CD4-positive, alpha-beta T cell (primary cell): Measurements from ENCODE around the gene NME7. TPM values are rescaled to one million over a fixed set of nuclear protein-coding genes. Genes with fewer than 3 reads are reported as not detected.

Experiments used
- ATAC-seq: fragments of 200-7000 bp; cut with Tn5 transposase; one replicate; pipeline ENCODE4 v1.10.0; 2022; ENCODE audit warnings: mild to moderate bottlenecking; ENCODE audit not compliant: poor library complexity
- CTCF ChIA-PET: fragments of 350-600 bp; sonication (Branson Sonifier 250); formaldehyde crosslinking; loops from one replicate; lab custom pipeline; 2021; ENCODE audit warnings: antibody characterized with exemption, inconsistent platforms; lab: Charles Lee
- POLR2A ChIA-PET: fragments of 350-600 bp; sonication (Branson Sonifier 250); formaldehyde crosslinking; loops from one replicate; lab custom pipeline; 2021; ENCODE audit warnings: antibody characterized with exemption, inconsistent platforms; lab: Charles Lee
- DNase-seq, 14 experiments: peaks; one replicate each; pipeline ENCODE4 v3.0.0-alpha.2; 2013 to 2020; ENCODE audit warnings: mixed read lengths in 2 of 14
- H3K27ac ChIP-seq, 2 donors: one replicate each; pipeline versions ENCODE4 v1.5.1 to v1.7.0; 2013; ENCODE audit warnings: low read length in 2 of 2, low read depth in 1 of 2, mild to moderate bottlenecking in 1 of 2
- H3K27me3 ChIP-seq, 2 experiments: 1 replicate in 1 of 2; 2 replicates in 1 of 2; pipeline versions ENCODE4 v1.6.1 to v1.7.0; 2013; ENCODE audit warnings: low read length in 2 of 2, control low read depth in 1 of 2, mild to moderate bottlenecking in 1 of 2, moderate library complexity in 1 of 2; ENCODE audit not compliant: insufficient read depth in 2 of 2, control insufficient read depth in 1 of 2
- H3K36me3 ChIP-seq: one replicate; pipeline ENCODE4 v1.6.1; 2013; ENCODE audit warnings: low read length, control low read depth; ENCODE audit not compliant: insufficient read depth
- H3K4me1 ChIP-seq: one replicate; pipeline ENCODE4 v1.6.1; 2013; ENCODE audit warnings: low read length, control low read depth; ENCODE audit not compliant: insufficient read depth
- H3K4me3 ChIP-seq: one replicate; pipeline ENCODE4 v1.5.1; 2013; ENCODE audit warnings: mild to moderate bottlenecking, low read length, moderate library complexity
- H3K9me3 ChIP-seq, 2 experiments: 1 replicate in 1 of 2; 2 replicates in 1 of 2; pipeline versions ENCODE4 v1.6.1 to v1.7.0; 2013; ENCODE audit warnings: low read length in 2 of 2, mild to moderate bottlenecking in 2 of 2, control low read depth in 1 of 2, moderate library complexity in 1 of 2; ENCODE audit not compliant: control insufficient read depth in 1 of 2, insufficient read depth in 1 of 2
- H3K27ac Mint-ChIP-seq: one replicate; pipeline ENCODE4 v1.8.0; 2020; ENCODE audit warnings: mixed read lengths
- H3K27me3 Mint-ChIP-seq: one replicate; pipeline ENCODE4 v1.8.0; 2021; ENCODE audit warnings: mixed read lengths
- H3K36me3 Mint-ChIP-seq: one replicate; pipeline ENCODE4 v1.8.0; 2021; ENCODE audit warnings: low read depth, mixed read lengths
- H3K4me1 Mint-ChIP-seq: one replicate; pipeline ENCODE4 v1.8.0; 2021; ENCODE audit warnings: low read depth, mixed read lengths
- H3K4me3 Mint-ChIP-seq: one replicate; pipeline ENCODE4 v1.8.0; 2020; ENCODE audit warnings: mild to moderate bottlenecking, mixed read lengths
- H3K9me3 Mint-ChIP-seq: one replicate; pipeline ENCODE4 v1.8.0; 2020; ENCODE audit warnings: mixed read lengths
- CTCF ChIP-seq: fragments of 200-600 bp; IDR thresholded peaks from one replicate; pipeline ENCODE4 v1.8.0; 2022; ENCODE audit warnings: antibody characterized with exemption, mild to moderate bottlenecking
- intact Hi-C, 2 experiments: fragments of 100-400 bp; cut with DNase I in 1 of 2; cut with micrococcal nuclease in 1 of 2; formaldehyde crosslinking; loops; one replicate each; pipeline versions ENCODE4 v1.15.1 to v1.9.0; 2023 to 2025; cut with DNase I, micrococcal nuclease
- total RNA-seq, 174 experiments: library from RNA in 2 of 174; stranded (reverse) in 2 of 174; gene quantifications; one replicate each; pipeline ENCODE4 v1.2.3 and lab custom pipeline; 2021 to 2026

The NME7 gene
- total RNA-seq, 2 experiments from 2014 or later, result 7.2 to 8.3 TPM

GRCh38 chr1:169316556-169316955, 51.0 kb downstream of the NME7 start:
- no peak for ATAC-seq

GRCh38 chr1:169312084-169312954, 55.3 kb downstream of the NME7 start:
- H3K36me3 ChIP-seq, result no peaks in the 10 kb centered on the region
- Mint-ChIP-seq H3K4me3 (no peak overlapping the region), H3K27ac (no peak overlapping the region), H3K9me3 (no peaks in the 10 kb centered on the region), H3K36me3 (peaks cover 18% of the 10 kb centered on the region), H3K27me3 (no peaks in the 10 kb centered on the region), H3K4me1 (peaks cover 17% of the 10 kb centered on the region)
- no peak for TF ChIP-seq CTCF
- no peaks in the 10 kb centered on the region for H3K9me3 ChIP-seq
- H3K4me1 ChIP-seq, result peaks cover 3% of the 10 kb centered on the region
- POLR2A ChIA-PET, result interaction anchor here (0.6 kb wide), 1 partner anchor 639 kb away, joined by 3 read pairs; no protein-coding TSS in a partner anchor
- DNase-seq, result peak in 8 of 14 experiments; percentile 0 to 64 (median 22)
- H3K27ac ChIP-seq, result no peak overlapping the region
- no peak overlapping the region for H3K4me3 ChIP-seq
- peak; percentile 62 for ATAC-seq
- no peaks in the 10 kb centered on the region for H3K27me3 ChIP-seq
- intact Hi-C loops, result no loop called here
- CTCF ChIA-PET, result interaction anchor here (0.5 kb wide), 1 partner anchor 86 kb away, joined by 3 read pairs; no protein-coding TSS in a partner anchor

More at GRCh38 chr1:169316556-169316955, 51.0 kb downstream of the NME7 start:
- DNase-seq, result no peak
- peaks cover 3% of the 10 kb centered on the region for H3K4me1 ChIP-seq
- intact Hi-C loops, result no loop called here
- Mint-ChIP-seq H3K36me3 (peaks cover 3% of the 10 kb centered on the region), H3K4me3 (no peak overlapping the region), H3K27me3 (no peaks in the 10 kb centered on the region), H3K4me1 (peaks cover 8% of the 10 kb centered on the region), H3K9me3 (no peaks in the 10 kb centered on the region), H3K27ac (no peak overlapping the region)
- no peak overlapping the region for H3K4me3 ChIP-seq
- no peak overlapping the region for H3K27ac ChIP-seq
- TF ChIP-seq CTCF, result no peak
- no peaks in the 10 kb centered on the region for H3K27me3 ChIP-seq
- CTCF ChIA-PET, result no interaction called here
- H3K9me3 ChIP-seq, result no peaks in the 10 kb centered on the region
- no peaks in the 10 kb centered on the region for H3K36me3 ChIP-seq
- POLR2A ChIA-PET, result no interaction called here

GRCh38 chr1:169309178-169310166, 58.1 kb downstream of the NME7 start:
- Mint-ChIP-seq H3K27me3 (no peaks in the 10 kb centered on the region), H3K4me1 (peaks cover 17% of the 10 kb centered on the region), H3K4me3 (peak overlapping the region; percentile 38), H3K36me3 (peaks cover 46% of the 10 kb centered on the region), H3K27ac (no peak overlapping the region), H3K9me3 (peaks cover 2% of the 10 kb centered on the region)
- POLR2A ChIA-PET, result interaction anchor here (0.6 kb wide), 1 partner anchor 48 kb away, joined by 3 read pairs; no protein-coding TSS in a partner anchor
- H3K4me3 ChIP-seq, result peak overlapping the region; percentile 18
- H3K27me3 ChIP-seq, result no peaks in the 10 kb centered on the region
- DNase-seq (peak in 3 of 14 experiments; percentile 4 to 20 (median 6)), ATAC-seq (no peak)
- peaks cover 3% of the 10 kb centered on the region for H3K4me1 ChIP-seq
- H3K27ac ChIP-seq, result no peak overlapping the region
- no peaks in the 10 kb centered on the region for H3K36me3 ChIP-seq
- no peaks in the 10 kb centered on the region for H3K9me3 ChIP-seq
- intact Hi-C loops, result no loop called here
- no peak for TF ChIP-seq CTCF
- CTCF ChIA-PET, result interaction anchor here (0.8 kb wide), 1 partner anchor 14 kb away, joined by 3 read pairs; no protein-coding TSS in a partner anchor
